ENCODE results near the gene BICRAL.

- TF ChIP-seq POLR2AphosphoS5 (IDR thresholded peaks at IDR 0.05; ENCODE audit: low read depth, low read length) (no peak), POLR2A (IDR thresholded peaks at IDR 0.05; ENCODE audit: low read depth, low read length) (no peak), TAF1 (IDR thresholded peaks at IDR 0.05; ENCODE audit: borderline replicate concordance, low read depth, low read length) (no peak)
Measured at GRCh38 chr6:42871711-42872110, 89.9 kb downstream of the BICRAL start.
